Stimulated activated CD4-positive, alpha-beta T cell treated with anti-CD3 and anti-CD28 coated beads, TNF-alpha, amount 100 ng/mL, for 4 hours (primary cell): ENCODE results near the gene CREG2.
"Not testable (repeated sequence)": the region's sequence is repeated elsewhere in the genome, so short reads cannot be mapped to it uniquely, and the experiment has no call there.

Experiments used
- DNase-seq, 3 experiments: peaks; one replicate each; pipeline ENCODE4 v3.0.0-alpha.2; 2020; ENCODE audit warnings: low read depth in 3 of 3

Gene CREG2

DNA sequence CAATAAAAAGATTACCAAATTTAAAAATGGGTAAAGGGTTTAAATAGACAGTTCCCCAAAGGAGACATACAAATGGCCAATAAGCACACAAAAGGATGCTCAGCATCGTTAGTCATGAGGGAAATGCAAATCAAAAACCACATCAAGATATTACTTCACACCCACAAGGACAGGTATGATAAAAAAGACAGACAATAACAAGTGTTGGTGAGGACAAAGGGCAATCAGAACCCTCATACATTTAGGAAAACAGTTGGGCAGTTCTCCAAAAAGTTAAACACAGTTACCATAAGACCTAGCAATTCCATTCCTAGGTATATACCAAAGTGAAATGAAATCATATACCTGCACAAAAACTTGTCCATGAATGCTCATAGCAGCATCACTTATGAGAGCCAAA lies 14.5 kb downstream of the CREG2 start:
- DNase-seq: no peak

- DNase-seq: no peak
Observed at GRCh38 chr2:101371636-101372035, 15.7 kb downstream of the CREG2 start.

DNA sequence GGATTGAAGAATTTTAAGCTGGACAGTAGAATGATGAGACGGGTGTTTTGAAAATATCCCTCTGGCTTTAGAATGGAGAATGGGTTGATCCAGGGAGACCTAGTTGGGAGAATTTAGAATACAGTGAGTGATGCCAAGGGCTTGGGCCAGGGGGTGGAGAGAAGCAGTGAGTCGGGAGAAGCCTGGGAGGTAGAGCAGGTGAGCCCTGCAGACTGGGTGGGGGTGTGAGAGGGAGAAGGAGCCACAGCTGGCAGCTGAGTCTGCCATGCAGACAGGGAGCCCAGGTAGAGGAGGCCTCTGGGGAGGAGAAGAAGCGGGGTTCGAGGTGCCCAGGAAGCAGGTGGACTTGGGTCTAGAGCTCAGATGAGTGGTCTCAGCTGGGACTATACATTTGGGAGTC lies 18.2 kb downstream of the CREG2 start:
- no peak for DNase-seq

DNA sequence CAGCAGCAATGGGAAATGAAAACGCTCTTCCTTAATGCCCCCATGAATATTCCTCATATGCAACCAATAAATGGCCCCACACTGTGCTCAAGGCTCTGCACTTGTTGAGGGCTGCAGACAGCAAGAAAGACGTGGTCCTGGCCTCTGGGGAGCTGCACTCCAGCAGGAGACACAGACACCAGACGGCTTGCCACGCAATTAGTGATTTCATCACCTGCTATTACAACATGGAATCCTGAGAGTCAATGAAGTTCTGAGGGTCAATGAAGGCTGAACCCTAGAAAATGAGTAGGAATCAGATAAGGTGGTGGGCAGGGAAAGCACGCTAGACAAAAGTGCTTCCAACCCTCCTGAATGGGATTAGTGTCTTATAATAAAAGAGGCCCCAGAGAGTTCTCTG lies 18.9 kb downstream of the CREG2 start:
- no peak for DNase-seq

DNA sequence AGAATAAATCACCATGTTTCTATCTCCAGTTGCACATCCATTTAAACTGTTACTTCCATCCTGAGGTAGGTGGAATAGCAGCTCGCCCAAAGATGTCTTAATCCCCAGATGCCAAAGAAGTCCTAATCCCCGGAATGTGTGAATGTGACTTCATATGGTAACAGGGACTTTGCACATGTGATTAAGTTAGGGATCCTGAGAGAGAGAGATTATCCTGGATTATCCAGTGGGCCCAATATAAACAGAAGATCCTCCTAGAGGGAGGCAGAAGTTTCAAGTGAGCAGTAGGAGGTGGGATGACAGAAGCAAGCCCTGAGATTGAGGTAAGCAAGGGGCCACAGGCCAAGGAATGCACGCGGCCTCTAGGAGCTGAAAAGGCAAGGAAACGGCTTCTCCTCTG lies 19.8 kb downstream of the CREG2 start:
- no peak for DNase-seq

DNA sequence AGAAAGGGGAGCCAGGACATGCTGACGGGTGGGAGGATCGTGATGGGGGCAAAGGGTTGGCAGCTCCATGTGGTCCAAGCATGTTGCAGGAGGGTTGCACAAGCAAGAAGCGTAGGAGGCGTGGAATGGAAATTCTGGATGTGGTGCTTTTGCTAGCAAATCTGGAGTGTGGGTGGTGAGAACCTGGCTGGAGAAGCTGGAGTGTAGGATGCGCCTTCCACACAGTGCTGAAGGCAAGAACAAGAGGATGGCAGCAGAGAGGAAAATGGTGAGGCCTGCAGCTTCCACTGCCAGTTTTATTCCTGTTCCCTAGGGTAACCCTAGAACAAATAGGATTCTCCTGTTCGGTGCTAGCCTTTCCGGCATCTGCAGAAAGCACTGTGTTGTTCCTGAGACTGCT lies 22.4 kb downstream of the CREG2 start:
- DNase-seq: no peak

GRCh38 chr2:101362777-101363176 lies 24.5 kb downstream of the CREG2 start:
- DNase-seq: no peak

GRCh38 chr2:101362316-101362715 lies 25.0 kb downstream of the CREG2 start:
- DNase-seq: no peak

GRCh38 chr2:101361522-101361921 lies 25.8 kb downstream of the CREG2 start:
- DNase-seq: peak in 1 of 3 experiments; percentile 2

- no peak for DNase-seq
Observed at GRCh38 chr2:101361121-101361520, 26.2 kb downstream of the CREG2 start.

DNA sequence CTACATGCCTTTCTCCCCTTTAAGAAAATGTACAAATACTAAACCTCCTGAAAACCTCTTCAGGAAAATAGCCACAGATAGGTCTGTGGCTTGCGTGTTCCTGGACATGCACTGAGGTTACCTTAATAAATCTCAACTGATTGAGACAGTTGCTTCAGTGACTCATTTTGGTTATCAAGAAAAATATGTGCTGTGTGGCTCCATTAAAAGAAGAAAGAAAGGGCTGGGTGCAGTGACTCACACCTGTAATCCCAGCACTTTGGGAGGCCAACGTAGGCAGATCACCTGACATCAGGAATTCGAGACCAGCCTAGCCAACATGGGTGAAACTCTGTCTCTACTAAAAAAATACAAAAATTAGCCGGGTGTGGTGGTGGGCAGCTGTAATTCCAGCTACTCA lies 27.1 kb downstream of the CREG2 start:
- DNase-seq: no peak

DNA sequence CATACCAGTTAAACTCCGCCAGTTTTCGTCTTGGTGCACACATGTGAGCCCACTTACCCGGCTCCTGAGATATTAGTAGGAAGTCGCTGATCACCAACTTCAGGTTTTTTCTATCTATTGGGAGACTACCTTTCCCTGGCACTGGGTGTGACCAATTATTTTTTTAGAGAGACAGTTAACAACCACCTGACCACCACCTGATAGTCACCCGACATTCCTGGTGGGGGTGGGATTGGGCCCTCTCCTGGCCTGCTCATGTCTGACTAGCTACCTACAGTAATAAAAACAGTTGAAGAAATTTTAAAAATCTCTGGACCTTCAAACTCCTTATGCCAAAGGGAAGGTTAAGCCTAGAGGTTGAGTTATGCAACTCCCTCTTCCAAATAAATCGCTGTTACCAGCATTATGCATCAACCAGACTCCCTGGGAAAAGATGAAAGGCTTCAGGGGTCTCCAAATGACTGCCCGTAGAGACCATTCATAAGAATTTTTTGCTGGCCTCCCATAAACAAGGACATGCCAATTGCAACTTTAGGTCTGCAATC lies 27.8 kb downstream of the CREG2 start:
- no peak for DNase-seq

- DNase-seq: no peak
Observed at GRCh38 chr2:101357376-101357775, 29.9 kb downstream of the CREG2 start.

GRCh38 chr2:101356521-101356920 lies 30.8 kb downstream of the CREG2 start:
- DNase-seq: no peak

GRCh38 chr2:101356055-101356454 lies 31.2 kb downstream of the CREG2 start:
- DNase-seq: no peak

DNA sequence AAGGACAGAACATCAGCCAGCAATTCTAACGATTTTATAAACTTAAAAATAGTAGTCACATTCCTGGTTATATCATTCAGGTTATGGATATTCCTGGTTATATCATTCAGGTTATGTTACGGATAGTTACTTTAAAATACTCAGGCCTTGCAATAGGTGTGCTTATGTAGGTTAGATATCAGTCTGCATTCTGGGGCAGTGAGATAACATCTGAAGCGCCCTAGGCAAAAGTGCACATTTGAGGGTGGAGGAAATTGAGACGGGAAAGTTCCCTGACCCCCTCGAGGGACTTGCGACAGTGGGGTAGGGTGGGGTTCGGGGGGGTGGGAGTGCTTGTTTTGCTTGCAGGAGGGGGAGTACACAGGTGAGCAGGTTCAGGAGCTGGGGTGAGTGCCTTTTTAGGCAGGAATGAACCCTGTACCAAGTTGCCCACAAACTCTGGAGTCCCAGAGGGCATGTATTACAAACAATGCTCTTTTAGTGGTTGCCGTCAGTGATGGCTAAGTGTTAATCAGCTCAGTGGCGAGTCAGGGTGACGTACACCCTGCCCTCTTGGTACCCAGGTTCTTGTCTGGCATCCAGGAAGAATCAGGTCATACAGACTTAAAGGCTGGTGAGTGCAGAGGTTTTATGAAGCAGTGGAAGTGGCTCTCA lies 31.8 kb downstream of the CREG2 start:
- DNase-seq: no peak

- no peak for DNase-seq
Observed at GRCh38 chr2:101354420-101355311, 32.6 kb downstream of the CREG2 start.

- DNase-seq: not testable (repeated sequence)
Observed at GRCh38 chr2:101352631-101353030, 34.7 kb downstream of the CREG2 start.

DNA sequence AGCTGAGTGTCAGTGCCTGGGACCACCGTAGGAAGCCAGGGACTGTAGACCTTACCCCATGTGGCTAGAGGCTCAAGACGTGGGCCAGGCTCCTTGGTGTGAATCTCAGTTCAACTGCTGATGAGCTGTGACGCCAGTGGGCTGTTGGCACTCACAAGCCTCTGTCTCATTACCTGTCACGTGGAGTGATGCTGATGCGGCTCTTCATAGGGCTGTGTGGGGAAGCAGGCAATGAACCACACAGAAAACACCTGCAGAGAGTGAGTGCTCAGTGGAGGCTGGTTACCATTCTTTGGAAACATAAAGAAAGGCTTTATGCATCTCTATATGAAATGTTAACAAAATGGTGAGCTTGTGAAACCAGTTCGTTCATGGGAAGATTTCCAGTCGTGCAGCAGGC lies 36.1 kb downstream of the CREG2 start:
- no peak for DNase-seq

- DNase-seq: no peak
Observed at GRCh38 chr2:101349893-101350662, 37.2 kb downstream of the CREG2 start.

- no peak for DNase-seq
Observed at GRCh38 chr2:101348883-101349282, 38.4 kb downstream of the CREG2 start.

DNA sequence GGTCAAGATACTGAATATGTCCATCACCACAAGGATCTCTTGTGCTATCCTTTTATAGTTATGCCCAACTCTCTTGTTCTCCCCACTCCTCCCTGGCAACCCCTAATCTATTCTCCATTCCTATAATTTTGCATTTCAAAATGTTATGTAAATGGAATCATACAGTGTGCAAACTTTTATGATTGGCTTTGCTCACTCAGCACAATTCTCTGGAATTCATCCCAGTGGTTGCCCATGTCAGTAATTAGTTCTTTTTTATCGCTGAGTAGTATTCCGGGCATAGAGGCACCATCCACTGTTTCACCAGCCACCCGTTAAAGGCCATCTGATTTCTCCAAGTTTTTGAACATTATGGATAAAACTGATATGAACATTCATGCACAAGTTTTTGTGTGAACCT lies 40.4 kb downstream of the CREG2 start:
- no peak for DNase-seq
